Stimulated activated naive B cell treated with anti-CD40 and anti-IgM and Interleukin-4, amounts not matched to agents 10 μg/mL and 1 μg/mL and 100 μg/mL, for 72 hours (primary cell): ENCODE measurements around the gene PGLYRP2.

Source experiments
- ATAC-seq, 2 donors: fragments of 150-1000 bp; cut with Tn5 transposase; replicated peaks; 2 replicates each; pipeline ENCODE4 v1.10.0; 2021; ENCODE audit warnings: moderate library complexity in 1 of 2
- DNase-seq: peaks from one replicate; pipeline ENCODE4 v3.0.0; 2021
- H3K27ac Mint-ChIP-seq: one replicate; pipeline ENCODE4 v1.8.0; 2022; ENCODE audit warnings: mild to moderate bottlenecking, mixed read lengths
- H3K27me3 Mint-ChIP-seq, 2 donors: one replicate each; pipeline ENCODE4 v1.8.0; 2022; ENCODE audit warnings: mixed read lengths in 2 of 2
- H3K36me3 Mint-ChIP-seq, 2 donors: one replicate each; pipeline ENCODE4 v1.8.0; 2022; ENCODE audit warnings: mixed read lengths in 2 of 2, mild to moderate bottlenecking in 1 of 2
- H3K4me1 Mint-ChIP-seq, 2 donors: one replicate each; pipeline ENCODE4 v1.8.0; 2022; ENCODE audit warnings: mixed read lengths in 2 of 2, mild to moderate bottlenecking in 1 of 2
- H3K4me3 Mint-ChIP-seq, 2 donors: one replicate each; pipeline ENCODE4 v1.8.0; 2022; ENCODE audit warnings: mild to moderate bottlenecking in 2 of 2, mixed read lengths in 2 of 2, moderate library complexity in 1 of 2
- H3K9me3 Mint-ChIP-seq, 2 donors: one replicate each; pipeline ENCODE4 v1.8.0; 2022; ENCODE audit warnings: mixed read lengths in 2 of 2, mild to moderate bottlenecking in 1 of 2

PGLYRP2 gene

DNA sequence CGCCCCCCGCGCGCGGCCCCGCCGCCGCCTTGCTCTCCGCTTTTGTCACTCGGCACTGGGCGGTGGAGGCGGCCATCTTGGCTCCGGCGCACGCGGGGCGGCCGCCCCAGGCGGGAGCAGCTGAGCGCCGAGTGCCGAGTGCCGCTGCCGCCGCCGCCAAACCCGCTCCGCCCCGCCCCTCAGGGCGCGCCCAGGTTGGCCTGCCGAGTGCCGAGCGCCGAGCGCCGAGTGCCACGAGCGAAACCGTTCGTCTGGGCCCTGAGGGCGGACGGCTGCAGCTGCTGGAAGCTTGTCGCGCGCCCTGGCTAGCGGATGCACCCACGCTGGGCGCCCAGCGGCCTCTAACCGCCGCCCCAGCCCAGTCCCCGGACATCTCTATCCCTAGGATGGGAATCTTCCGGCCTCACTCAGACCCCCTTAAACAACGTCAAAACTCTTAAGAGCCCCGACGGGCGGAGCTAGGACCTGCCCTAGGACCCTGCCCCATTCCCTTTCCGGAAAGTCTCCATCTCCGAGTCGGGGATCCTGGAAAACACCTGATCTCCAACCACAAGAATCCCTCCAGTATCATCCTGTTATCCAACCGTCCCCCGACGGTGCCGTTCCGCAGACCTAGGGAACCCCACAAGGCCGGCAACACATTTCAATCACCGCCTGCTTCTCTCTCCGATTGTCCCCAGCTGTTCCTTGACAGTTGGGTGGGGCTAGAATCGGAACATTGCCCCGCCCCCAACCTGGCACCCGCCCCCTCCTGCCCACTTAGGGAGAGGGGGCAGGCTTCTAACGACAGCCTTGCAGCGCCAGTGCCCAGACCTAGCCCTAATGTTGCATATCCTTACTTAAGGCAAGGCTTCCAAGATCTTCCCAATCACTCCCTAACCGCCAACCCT lies 46.4 kb downstream of the PGLYRP2 start:
- Mint-ChIP-seq H3K36me3 (peaks cover 5 to 12% of the 10 kb centered on the region in 2 donors), H3K4me1 (peaks cover 17 to 40% of the 10 kb centered on the region in 2 donors), H3K27ac (peak overlapping the region; percentile 93), H3K9me3 (no peaks in the 10 kb centered on the region), H3K27me3 (no peaks in the 10 kb centered on the region), H3K4me3 (peak overlapping the region; percentile 92 to 93)
- ATAC-seq (peak; percentile 79 to 89), DNase-seq (peak; percentile 91)

DNA sequence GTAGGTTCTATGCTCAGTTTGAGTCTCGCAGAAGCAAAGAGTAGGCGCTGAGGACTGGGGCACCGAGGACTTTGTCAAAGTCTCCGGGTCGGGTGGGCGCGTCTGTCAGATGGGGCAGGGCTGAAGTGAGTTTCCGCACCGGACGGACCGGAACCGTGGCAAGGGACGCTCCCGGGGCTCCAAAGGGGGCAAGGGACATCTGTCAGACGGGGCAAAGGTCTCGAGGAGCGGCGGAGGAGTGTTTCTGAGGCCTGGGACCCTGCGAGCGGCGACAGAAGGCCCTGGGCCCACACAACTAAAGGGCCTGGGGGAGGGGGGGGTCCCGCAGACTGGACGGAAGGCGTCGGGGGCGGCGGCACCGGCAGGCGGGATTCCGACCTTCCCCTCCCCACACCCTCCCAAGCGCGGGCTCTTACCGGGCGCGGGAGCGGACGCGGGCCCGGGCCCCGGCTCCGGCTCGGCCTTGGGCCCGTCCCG lies 47.2 kb downstream of the PGLYRP2 start:
- peaks cover 21 to 46% of the 10 kb centered on the region in 2 donors for H3K4me1 Mint-ChIP-seq
- H3K27me3 Mint-ChIP-seq = no peaks in the 10 kb centered on the region
- peak overlapping the region; percentile 95 to 97 for H3K4me3 Mint-ChIP-seq
- H3K27ac Mint-ChIP-seq = peak overlapping the region; percentile 98
- H3K36me3 Mint-ChIP-seq = peaks cover 11 to 20% of the 10 kb centered on the region in 2 donors
- H3K9me3 Mint-ChIP-seq = no peaks in the 10 kb centered on the region
- ATAC-seq (peak; percentile 20), DNase-seq (no peak)

DNA sequence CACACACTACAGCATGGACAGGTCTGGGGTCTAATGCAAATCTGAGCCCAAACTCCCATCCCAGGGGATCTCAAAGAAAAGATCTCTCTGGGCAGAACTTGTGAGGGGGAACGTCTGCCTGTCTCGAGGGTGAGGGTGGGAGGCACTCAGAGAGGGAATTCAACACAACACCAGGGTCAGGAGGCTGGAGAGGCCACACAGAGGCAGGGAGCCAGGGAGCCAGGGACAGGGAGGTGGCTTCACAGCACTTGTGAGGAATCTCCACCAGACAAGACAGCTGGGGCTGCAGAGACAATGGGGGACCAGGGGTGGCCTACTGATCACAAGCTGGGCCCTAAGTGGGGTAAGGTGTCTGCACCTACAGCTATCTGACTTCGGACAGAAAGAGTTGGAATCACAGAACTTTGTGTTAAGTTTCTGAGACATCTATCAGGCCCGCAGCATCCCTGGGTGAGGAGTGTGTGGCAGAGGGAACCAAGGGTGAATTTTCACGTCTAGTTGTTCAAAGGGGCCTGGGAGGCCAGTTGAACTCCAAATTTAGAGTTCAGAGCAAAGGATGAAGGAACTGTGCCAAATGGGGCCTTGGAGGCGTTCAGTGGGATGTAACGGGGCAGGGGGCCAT lies 47.8 kb downstream of the PGLYRP2 start:
- H3K27me3 Mint-ChIP-seq = no peaks in the 10 kb centered on the region
- DNase-seq (no peak), ATAC-seq (no peak)
- H3K9me3 Mint-ChIP-seq = no peaks in the 10 kb centered on the region
- H3K4me1 Mint-ChIP-seq = peaks cover 21 to 46% of the 10 kb centered on the region in 2 donors
- peak overlapping the region; percentile 98 for H3K27ac Mint-ChIP-seq
- peaks cover 14 to 25% of the 10 kb centered on the region in 2 donors for H3K36me3 Mint-ChIP-seq
- H3K4me3 Mint-ChIP-seq = peak overlapping the region; percentile 95 to 97

GRCh38 chr19:15430526-15431120 lies 48.7 kb downstream of the PGLYRP2 start:
- peaks cover 21 to 46% of the 10 kb centered on the region in 2 donors for H3K4me1 Mint-ChIP-seq
- no peaks in the 10 kb centered on the region for H3K9me3 Mint-ChIP-seq
- no peaks in the 10 kb centered on the region for H3K27me3 Mint-ChIP-seq
- no peak for DNase-seq
- H3K36me3 Mint-ChIP-seq = peaks cover 22 to 33% of the 10 kb centered on the region in 2 donors
- H3K4me3 Mint-ChIP-seq = peak overlapping the region; percentile 95 to 97
- H3K27ac Mint-ChIP-seq = peak overlapping the region; percentile 63
- no peak for ATAC-seq

GRCh38 chr19:15429825-15430467 lies 49.4 kb downstream of the PGLYRP2 start:
- no peak overlapping the region for H3K27ac Mint-ChIP-seq
- H3K27me3 Mint-ChIP-seq = no peaks in the 10 kb centered on the region
- peak overlapping the region; percentile 71 to 97 for H3K4me3 Mint-ChIP-seq
- no peaks in the 10 kb centered on the region for H3K9me3 Mint-ChIP-seq
- DNase-seq (no peak), ATAC-seq (no peak)
- peaks cover 24 to 36% of the 10 kb centered on the region in 2 donors for H3K36me3 Mint-ChIP-seq
- peaks cover 21 to 46% of the 10 kb centered on the region in 2 donors for H3K4me1 Mint-ChIP-seq

GRCh38 chr19:15428956-15429824 lies 50.1 kb downstream of the PGLYRP2 start:
- H3K9me3 Mint-ChIP-seq = no peaks in the 10 kb centered on the region
- peaks cover 21 to 46% of the 10 kb centered on the region in 2 donors for H3K4me1 Mint-ChIP-seq
- no peak overlapping the region for H3K4me3 Mint-ChIP-seq
- ATAC-seq (no peak), DNase-seq (no peak)
- H3K27ac Mint-ChIP-seq = no peak overlapping the region
- H3K36me3 Mint-ChIP-seq = peaks cover 26 to 39% of the 10 kb centered on the region in 2 donors
- H3K27me3 Mint-ChIP-seq = no peaks in the 10 kb centered on the region

DNA sequence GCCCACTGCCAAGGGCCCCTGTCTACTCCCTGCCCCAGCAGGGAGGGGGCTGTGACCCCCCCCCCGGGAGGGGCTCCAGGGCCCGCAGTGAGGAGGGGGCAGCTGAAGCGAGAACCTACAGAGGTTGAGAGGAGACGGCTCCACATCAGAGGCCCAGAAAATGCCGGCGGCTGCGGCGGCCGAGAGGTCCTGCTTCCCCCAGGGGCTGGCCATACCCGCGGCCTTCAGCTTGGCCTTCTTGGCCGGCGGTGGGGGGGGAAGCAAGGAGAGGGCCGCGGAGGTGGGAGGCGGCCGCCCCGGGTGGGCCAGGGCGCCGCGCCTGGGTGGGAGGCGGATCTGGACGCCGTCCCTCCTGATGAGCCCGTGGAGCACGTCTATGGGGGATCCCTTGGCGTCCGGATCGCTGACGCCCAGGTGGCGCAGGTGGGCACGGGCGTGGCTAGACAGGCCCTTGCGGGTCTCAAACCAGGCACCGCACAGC lies 51.3 kb downstream of the PGLYRP2 start:
- Mint-ChIP-seq H3K9me3 (peaks cover 2 to 3% of the 10 kb centered on the region in 2 donors), H3K27ac (no peak overlapping the region), H3K36me3 (peaks cover 37 to 50% of the 10 kb centered on the region in 2 donors), H3K4me3 (no peak overlapping the region), H3K4me1 (peaks cover 16 to 39% of the 10 kb centered on the region in 2 donors), H3K27me3 (no peaks in the 10 kb centered on the region)
- DNase-seq (no peak), ATAC-seq (no peak)

- H3K36me3 Mint-ChIP-seq = peaks cover 44 to 57% of the 10 kb centered on the region in 2 donors
- no peak overlapping the region for H3K4me3 Mint-ChIP-seq
- DNase-seq = no peak
- H3K27me3 Mint-ChIP-seq = no peaks in the 10 kb centered on the region
- peaks cover 16 to 37% of the 10 kb centered on the region in 2 donors for H3K4me1 Mint-ChIP-seq
- H3K9me3 Mint-ChIP-seq = peaks cover 2 to 3% of the 10 kb centered on the region in 2 donors
- no peak overlapping the region for H3K27ac Mint-ChIP-seq
- ATAC-seq = no peak
Observed at GRCh38 chr19:15427350-15427700, 52.0 kb downstream of the PGLYRP2 start.

DNA sequence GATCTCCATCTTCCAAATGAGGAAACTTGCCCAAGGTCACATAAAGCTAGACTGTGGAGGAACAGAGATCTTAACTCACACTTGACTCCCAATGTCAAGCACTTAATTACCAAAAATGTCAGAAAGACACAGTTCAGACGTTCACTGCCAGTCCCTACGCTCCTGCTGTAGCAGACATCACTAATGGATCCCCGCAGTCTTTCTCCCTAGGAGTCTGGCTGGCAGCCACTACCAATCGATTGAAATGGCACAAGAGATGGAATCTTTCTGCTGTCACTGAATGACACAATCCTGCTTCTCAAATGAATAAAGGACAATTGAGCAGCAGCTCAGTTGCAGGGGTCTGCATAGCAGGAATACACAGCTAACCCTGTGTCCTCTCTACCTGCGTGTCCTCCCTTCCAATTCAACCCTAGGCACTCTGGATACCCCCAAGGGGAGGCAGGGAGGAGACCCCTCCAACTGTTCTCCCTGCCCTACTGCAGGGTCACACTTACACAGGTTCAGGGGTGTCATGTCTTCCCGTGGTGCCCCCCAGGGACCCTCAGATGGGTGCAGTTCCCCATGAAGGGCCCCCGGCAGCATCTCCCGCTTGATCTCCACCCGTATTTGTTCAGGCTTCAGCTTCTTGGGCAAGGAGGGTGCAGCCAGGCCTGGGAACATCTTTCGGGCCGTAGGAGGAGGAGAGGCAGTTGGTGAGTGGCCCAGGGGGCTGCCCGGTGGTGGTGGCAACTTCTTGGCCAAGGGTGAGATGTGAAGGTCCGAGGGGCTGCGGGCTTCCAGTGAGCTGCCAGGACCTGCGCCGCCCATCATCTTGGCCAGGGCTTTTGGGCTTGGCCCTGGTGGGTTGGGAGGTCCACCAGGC lies 52.6 kb downstream of the PGLYRP2 start:
- no peak overlapping the region for H3K4me3 Mint-ChIP-seq
- no peak for DNase-seq
- H3K4me1 Mint-ChIP-seq = peaks cover 15 to 33% of the 10 kb centered on the region in 2 donors
- H3K27ac Mint-ChIP-seq = peak overlapping the region; percentile 51
- no peaks in the 10 kb centered on the region for H3K27me3 Mint-ChIP-seq
- no peak for ATAC-seq
- H3K36me3 Mint-ChIP-seq = peaks cover 43 to 58% of the 10 kb centered on the region in 2 donors
- peaks cover 2 to 3% of the 10 kb centered on the region in 2 donors for H3K9me3 Mint-ChIP-seq

DNA sequence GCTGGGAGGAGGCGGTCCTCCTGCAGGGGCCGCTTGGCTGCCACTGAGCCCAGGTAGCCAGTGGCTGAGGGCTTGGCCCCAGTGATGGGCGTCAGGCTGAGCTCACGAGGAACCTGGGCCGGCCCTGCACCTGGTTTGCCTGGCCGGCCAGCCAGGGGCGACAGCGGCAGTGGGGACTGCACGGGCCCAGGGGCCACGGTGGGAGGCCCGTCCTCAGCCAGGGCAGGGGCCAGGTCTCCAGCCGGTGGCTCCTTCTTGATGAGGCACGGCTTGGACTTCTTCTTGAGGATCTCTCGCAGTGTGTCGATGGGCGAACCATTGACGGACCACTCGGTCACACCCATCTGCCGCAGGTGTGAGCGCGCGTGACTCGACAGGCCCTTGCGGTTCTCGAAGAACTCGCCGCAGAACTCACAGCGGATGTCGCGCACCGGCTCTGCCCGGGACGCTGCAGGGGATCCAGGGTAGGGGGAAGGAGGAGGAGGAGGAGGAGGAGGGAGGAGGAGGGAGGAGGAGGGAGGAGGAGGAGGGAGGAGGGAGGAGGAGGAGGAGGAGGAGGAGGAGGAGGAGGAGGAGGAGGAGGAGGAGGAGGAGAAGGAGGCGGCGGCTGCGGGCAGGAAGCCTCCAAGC lies 53.9 kb downstream of the PGLYRP2 start:
- Mint-ChIP-seq H3K9me3 (peaks cover 2 to 3% of the 10 kb centered on the region in 2 donors), H3K4me3 (no peak overlapping the region), H3K36me3 (peaks cover 41 to 53% of the 10 kb centered on the region in 2 donors), H3K4me1 (peaks cover 6 to 20% of the 10 kb centered on the region in 2 donors), H3K27me3 (no peaks in the 10 kb centered on the region), H3K27ac (no peak overlapping the region)
- DNase-seq (no peak), ATAC-seq (no peak)

DNA sequence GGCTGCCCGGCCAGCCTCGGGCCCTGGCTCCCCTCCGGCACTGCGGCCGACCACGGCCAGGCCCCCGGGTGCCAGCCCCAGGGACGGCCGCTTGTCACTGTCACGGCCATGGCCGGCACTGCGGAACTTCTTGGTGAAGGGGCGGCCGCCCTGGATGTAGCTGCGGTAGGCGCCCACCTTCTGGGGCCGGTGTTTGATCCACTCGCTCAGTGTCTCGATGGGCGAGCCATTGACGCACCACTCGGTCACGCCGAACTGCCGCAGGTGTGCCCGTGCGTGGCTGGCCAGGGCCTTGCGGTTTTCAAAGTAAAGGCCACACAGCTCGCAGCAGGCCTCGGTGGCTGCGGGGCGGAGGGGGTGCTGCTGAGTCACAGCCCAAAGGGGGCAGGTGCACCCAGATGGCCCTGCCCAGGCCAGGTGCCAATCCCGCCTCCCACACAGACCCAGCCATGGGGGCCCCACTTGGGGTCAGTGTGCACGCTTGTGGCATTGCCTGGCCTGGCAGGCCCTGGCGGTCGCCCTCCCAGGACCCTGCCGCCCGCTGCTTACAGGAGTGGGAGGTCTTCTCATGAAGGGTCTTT lies 54.5 kb downstream of the PGLYRP2 start:
- peaks cover 41 to 54% of the 10 kb centered on the region in 2 donors for H3K36me3 Mint-ChIP-seq
- no peak for DNase-seq
- no peak overlapping the region for H3K4me3 Mint-ChIP-seq
- H3K27ac Mint-ChIP-seq = no peak overlapping the region
- peaks cover 2 to 3% of the 10 kb centered on the region in 2 donors for H3K9me3 Mint-ChIP-seq
- no peaks in the 10 kb centered on the region for H3K27me3 Mint-ChIP-seq
- peaks cover 6 to 18% of the 10 kb centered on the region in 2 donors for H3K4me1 Mint-ChIP-seq
- no peak for ATAC-seq

DNA sequence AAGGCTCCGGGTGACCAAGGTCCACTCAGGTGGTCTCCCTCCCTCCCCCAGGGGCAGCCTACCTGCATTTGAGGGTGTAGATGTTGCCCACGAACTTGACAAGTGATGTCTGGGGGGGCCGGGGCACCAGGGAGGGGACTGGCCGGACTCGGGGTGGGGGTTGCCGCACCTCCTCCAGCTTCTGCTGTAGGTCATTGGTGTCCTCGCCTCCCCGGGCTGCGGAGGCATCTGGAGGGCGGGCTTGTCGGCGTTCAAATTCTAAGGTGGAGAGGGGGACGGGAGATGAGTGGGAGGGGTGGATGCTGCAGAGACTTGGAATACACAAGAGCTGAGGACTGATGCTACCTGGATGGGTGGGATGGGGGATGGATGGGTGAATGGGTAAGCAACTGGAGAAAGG lies 55.2 kb downstream of the PGLYRP2 start:
- Mint-ChIP-seq H3K4me1 (peaks cover 9 to 20% of the 10 kb centered on the region in 2 donors), H3K36me3 (peaks cover 41 to 55% of the 10 kb centered on the region in 2 donors), H3K9me3 (peaks cover 2 to 3% of the 10 kb centered on the region in 2 donors), H3K27me3 (no peaks in the 10 kb centered on the region), H3K4me3 (no peak overlapping the region), H3K27ac (no peak overlapping the region)
- DNase-seq (no peak), ATAC-seq (no peak)
